GM19324 (cell line): ENCODE data around the gene C10orf143.
"Not testable (repeated sequence)": the region's sequence is repeated elsewhere in the genome, so short reads cannot be mapped to it uniquely, and the experiment has no call there.

ENCODE experiments used
- ATAC-seq: cut with Tn5 transposase; IDR thresholded peaks from one replicate; pipeline ENCODE4 v1.9.1; 2021; ENCODE audit warnings: mild to moderate bottlenecking, moderate library complexity; ENCODE audit not compliant: unreplicated experiment, low FRiP score

The C10orf143 gene

GRCh38 chr10:130112821-130113220 is 2.2 kb upstream of the C10orf143 start:
- ATAC-seq, result no peak

GRCh38 chr10:130111852-130112180 is 1.2 kb upstream of the C10orf143 start:
- ATAC-seq, result no peak

GRCh38 chr10:130111113-130111851 is 652 bp upstream of the C10orf143 start:
- ATAC-seq, result peak; percentile 93

- no peak for ATAC-seq
These were observed 809 bp downstream of the C10orf143 start for GRCh38 chr10:130109796-130110245.

- ATAC-seq, result no peak
These were observed 1.6 kb downstream of the C10orf143 start for GRCh38 chr10:130108934-130109604.

- ATAC-seq, result not testable (repeated sequence)
These were observed 2.5 kb downstream of the C10orf143 start for GRCh38 chr10:130108146-130108545.

GRCh38 chr10:130105724-130106123 is 4.9 kb downstream of the C10orf143 start:
- no peak for ATAC-seq

- ATAC-seq, result no peak
These were observed 11.3 kb downstream of the C10orf143 start for GRCh38 chr10:130099344-130099743.

GRCh38 chr10:130090565-130090964 is 20.1 kb downstream of the C10orf143 start:
- not testable (repeated sequence) for ATAC-seq

GRCh38 chr10:130080461-130080814 is 30.2 kb downstream of the C10orf143 start:
- no peak for ATAC-seq

GRCh38 chr10:130079614-130080460 is 30.8 kb downstream of the C10orf143 start:
- no peak for ATAC-seq

GRCh38 chr10:130078120-130078519 is 32.5 kb downstream of the C10orf143 start:
- ATAC-seq, result no peak

- ATAC-seq, result no peak
These were observed 33.9 kb downstream of the C10orf143 start for GRCh38 chr10:130076681-130077080.

GRCh38 chr10:130074639-130075038 is 36.0 kb downstream of the C10orf143 start:
- ATAC-seq, result no peak

GRCh38 chr10:130073912-130074311 is 36.7 kb downstream of the C10orf143 start:
- ATAC-seq, result no peak

GRCh38 chr10:130072247-130072646 is 38.4 kb downstream of the C10orf143 start:
- ATAC-seq, result no peak

GRCh38 chr10:130067893-130068292 is 42.7 kb downstream of the C10orf143 start:
- ATAC-seq, result no peak

GRCh38 chr10:130066743-130067142 is 43.9 kb downstream of the C10orf143 start:
- ATAC-seq, result no peak

GRCh38 chr10:130065251-130065650 is 45.4 kb downstream of the C10orf143 start:
- ATAC-seq, result no peak

GRCh38 chr10:130064783-130065182 is 45.8 kb downstream of the C10orf143 start:
- ATAC-seq, result no peak

- no peak for ATAC-seq
These were observed 47.7 kb downstream of the C10orf143 start for GRCh38 chr10:130062976-130063375.
